GM13977 (cell line): Measurements from ENCODE around the gene LYPD6.

Source experiments
- DNase-seq: peaks from one replicate; pipeline ENCODE4 v3.0.0; 2012; ENCODE audit warnings: low spot score
- in situ Hi-C: fragments of 300-500 bp; cut with MboI; formaldehyde crosslinking; loops from one replicate; pipeline ENCODE4 v1.12.0; 2022; ENCODE audit warnings: low sequenced_read_pairs, low pct_unique_long_range_greater_than_20kb, mixed read lengths, inconsistent platforms; ENCODE audit not compliant: unreplicated experiment
- TF ChIP-seq, protein P1 (sequence below): IDR thresholded peaks from 2 replicates; pipeline ENCODE4 v1.5.1; 2012; ENCODE audit warnings: mild to moderate bottlenecking, control low read depth; ENCODE audit not compliant: insufficient read depth; ENCODE audit errors: extremely low read depth, missing control alignments

The LYPD6 gene

GRCh38 chr2:149470046-149470445, 139.7 kb downstream of the LYPD6 start:
- TF ChIP-seq, protein P1, sequence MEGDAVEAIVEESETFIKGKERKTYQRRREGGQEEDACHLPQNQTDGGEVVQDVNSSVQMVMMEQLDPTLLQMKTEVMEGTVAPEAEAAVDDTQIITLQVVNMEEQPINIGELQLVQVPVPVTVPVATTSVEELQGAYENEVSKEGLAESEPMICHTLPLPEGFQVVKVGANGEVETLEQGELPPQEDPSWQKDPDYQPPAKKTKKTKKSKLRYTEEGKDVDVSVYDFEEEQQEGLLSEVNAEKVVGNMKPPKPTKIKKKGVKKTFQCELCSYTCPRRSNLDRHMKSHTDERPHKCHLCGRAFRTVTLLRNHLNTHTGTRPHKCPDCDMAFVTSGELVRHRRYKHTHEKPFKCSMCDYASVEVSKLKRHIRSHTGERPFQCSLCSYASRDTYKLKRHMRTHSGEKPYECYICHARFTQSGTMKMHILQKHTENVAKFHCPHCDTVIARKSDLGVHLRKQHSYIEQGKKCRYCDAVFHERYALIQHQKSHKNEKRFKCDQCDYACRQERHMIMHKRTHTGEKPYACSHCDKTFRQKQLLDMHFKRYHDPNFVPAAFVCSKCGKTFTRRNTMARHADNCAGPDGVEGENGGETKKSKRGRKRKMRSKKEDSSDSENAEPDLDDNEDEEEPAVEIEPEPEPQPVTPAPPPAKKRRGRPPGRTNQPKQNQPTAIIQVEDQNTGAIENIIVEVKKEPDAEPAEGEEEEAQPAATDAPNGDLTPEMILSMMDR: no peak
- in situ Hi-C loops: no loop called here
- no peak for DNase-seq

GRCh38 chr2:149472413-149472812, 142.0 kb downstream of the LYPD6 start:
- no peak for DNase-seq
- TF ChIP-seq, protein P1: no peak
- in situ Hi-C loops: no loop called here

DNA sequence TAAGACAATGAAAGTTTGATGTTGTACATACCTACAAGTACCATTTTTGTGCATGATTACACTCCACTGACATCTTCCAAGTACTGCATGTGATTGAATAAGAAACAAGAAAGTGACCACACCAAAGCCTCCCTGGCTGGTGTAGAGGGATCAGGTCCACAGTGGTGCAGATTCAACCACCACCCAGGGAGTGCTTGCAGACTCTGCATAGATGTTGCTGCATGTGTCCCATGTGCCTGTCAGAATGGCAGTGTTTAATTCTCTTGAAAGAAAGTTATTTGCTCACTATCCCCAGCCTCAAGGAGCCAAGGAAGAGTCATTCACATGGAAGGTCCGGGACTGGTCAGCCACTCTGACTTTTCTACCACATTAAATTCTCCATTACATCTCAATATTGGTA, 142.7 kb downstream of the LYPD6 start:
- in situ Hi-C loops: no loop called here
- DNase-seq: no peak
- TF ChIP-seq, protein P1: no peak

- TF ChIP-seq, protein P1: no peak
- DNase-seq: no peak
- in situ Hi-C loops: no loop called here
Observed at GRCh38 chr2:149473521-149473920, 143.1 kb downstream of the LYPD6 start.

GRCh38 chr2:149483004-149483605, 152.7 kb downstream of the LYPD6 start:
- in situ Hi-C loops: no loop called here
- DNase-seq: no peak
- TF ChIP-seq, protein P1: no peak

DNA sequence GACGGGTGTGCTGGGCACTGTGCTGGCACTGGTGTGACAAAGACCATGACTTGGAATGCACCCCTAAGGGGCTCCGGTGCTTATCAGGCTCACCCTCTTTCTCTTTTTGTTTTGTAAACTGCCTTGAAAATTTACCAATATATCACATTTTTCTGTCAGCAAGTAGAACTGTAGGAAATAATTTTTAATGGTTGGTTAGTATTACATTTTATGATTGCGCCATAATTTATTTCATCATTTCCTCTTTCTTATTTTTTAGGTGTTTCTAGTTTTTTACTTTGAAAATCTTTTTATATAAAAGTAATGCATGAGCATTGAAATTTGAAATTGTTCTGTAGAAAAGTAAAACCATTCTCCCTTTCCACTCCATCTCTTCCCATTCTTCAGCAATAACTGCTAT, 156.3 kb downstream of the LYPD6 start:
- in situ Hi-C loops: no loop called here
- TF ChIP-seq, protein P1: no peak
- no peak for DNase-seq

- in situ Hi-C loops: no loop called here
Observed at GRCh38 chr2:149487189-149487588, 156.8 kb downstream of the LYPD6 start.

More at GRCh38 chr2:149487189-149487588, 156.8 kb downstream of the LYPD6 start:
- DNase-seq: no peak
- TF ChIP-seq, protein P1: no peak
